NCI-H187 treated with DMSO at 0.1 percent for 48 hours (cell line): ENCODE measurements around the gene LEPROT.

Experiments used
- DNase-seq: peaks from one replicate; lab custom pipeline; 2025; lab: John Stamatoyannopoulos, UW

The LEPROT gene

DNA sequence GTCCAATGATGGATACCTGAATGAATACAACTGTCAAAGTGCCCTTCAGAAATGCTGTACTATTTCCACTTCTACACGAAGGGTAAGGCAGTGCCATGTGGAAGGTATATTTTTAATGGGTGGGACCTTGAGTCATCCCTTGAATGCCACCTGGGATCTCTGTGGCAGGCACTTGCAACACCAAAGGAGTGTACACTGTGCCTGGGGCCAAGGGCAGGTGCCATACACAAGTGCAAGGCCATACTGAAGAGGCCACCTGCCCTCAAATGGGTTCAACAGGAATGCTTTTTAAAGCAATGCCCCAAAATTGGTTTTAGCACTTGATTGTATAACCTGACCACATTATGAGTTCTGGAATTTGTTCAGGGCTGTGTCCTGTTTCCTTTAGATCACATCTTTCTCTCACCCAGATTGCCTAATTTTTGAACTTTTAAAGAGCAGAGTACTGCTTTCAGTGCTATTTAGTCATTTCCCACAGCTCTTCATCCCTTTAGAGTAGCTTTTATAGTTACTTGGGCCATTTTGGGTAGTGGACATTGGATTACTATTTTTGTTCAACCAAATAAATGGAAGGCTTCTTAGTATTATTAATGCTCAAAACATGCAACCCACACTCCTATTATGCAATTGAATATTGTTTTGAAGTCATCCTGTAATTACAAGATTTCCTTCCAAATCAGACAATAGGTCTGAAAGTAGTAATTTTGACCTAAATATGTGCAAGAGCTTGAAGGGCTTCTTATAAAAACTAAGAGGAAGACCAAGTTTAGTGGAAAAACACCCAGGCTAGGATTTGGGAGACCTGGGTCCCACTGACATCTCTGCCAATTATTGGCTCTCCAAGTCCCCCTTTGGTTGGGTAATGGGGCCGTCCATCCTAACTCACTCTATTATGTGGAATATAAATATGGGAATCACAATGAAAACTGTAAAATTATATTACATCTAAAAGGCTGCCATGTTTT, 57.2 kb downstream of the LEPROT start:
- DNase-seq, result no peak

DNA sequence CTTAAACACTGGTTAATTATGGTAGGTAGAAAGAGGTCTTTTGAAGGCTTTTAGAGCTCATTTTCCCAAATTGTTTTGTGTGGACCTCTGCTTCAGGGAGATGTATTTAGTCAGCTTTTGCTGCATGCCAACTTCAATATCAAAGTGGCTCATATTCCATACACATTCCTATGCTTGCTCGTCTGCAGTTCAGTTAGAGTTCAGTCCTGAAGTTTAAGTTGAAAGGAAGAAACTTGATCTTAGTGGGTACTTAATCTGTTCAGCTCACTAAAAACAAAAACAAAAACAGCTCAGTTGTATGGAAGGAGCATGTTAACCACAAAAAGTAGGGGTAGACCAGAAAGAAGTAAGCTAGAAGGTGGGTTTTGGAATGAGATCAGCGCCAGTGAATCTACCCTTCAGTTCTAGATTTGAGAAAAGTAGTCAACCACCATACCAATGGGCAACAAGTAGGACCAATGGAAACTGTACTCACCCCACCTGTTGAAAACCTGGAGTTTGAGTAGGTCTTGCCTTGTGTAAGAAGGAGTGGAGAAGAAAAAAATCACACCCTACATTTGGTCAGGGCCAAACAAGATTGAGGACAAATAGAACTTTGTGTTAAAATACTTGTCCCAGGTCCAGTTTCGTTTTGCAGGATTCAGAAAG, 58.0 kb downstream of the LEPROT start:
- no peak for DNase-seq

DNA sequence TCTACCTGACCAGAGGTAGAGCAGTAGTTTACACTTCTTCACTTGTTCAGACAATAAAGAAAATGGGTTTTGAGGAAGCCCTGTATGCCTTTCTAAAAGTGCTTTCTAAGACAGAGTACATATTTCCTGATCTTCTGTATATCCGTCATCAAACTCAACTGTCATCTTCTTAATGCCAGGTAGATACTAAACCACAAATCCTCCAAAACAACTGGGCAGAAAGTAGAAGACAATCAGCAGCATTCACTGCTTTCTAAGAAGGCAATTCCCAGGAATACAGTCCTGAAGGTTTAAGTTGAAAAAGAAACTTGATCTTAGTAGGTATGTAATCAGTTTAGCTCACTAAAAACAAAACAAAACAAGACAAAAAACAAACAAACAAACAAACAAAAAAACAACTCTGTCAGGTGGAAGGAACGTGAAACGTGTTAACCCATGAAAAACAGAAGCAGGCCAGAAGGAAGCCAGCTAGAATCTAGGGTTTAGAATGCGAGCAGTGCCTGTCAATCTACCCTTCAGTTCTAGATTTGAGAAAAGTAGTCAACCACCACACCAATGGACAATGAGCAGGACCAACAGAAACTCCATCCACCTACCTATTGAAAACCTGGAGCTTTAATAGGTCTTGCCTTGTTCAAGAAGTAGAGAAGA, 59.2 kb downstream of the LEPROT start:
- DNase-seq, result no peak

DNA sequence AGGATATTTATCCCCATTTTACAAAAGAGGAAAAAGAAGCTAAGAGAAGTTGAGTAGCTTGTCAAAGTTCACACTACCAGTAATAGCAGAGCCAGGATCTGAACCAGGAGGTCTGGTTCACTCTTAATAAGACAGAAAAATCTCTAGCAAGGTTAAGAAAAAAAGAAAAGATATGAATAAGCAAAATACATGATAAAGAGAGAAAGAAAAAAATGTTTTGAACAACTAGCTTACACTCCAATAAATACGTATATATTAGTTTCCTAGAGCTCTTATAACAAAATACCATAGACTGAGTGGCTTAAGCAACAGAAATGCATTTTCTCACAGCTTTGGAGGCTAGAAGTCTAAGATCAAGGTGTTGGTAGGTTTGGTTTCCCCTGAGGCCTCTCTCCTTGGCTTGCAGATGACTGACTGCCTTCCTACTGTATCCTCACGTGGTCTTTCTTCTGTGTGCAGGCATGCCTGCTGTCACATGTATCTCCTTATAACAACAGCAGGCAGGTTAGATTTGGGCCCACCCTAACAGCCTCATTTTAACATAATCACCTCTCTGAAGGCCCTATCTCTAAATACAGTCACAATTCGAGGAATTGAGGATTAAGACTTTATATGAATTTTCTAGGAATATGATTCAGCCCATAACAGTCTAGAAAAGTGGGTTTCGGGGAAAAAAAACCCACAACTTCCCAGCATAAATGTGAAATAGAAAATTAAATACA, 60.4 kb downstream of the LEPROT start:
- no peak for DNase-seq

DNA sequence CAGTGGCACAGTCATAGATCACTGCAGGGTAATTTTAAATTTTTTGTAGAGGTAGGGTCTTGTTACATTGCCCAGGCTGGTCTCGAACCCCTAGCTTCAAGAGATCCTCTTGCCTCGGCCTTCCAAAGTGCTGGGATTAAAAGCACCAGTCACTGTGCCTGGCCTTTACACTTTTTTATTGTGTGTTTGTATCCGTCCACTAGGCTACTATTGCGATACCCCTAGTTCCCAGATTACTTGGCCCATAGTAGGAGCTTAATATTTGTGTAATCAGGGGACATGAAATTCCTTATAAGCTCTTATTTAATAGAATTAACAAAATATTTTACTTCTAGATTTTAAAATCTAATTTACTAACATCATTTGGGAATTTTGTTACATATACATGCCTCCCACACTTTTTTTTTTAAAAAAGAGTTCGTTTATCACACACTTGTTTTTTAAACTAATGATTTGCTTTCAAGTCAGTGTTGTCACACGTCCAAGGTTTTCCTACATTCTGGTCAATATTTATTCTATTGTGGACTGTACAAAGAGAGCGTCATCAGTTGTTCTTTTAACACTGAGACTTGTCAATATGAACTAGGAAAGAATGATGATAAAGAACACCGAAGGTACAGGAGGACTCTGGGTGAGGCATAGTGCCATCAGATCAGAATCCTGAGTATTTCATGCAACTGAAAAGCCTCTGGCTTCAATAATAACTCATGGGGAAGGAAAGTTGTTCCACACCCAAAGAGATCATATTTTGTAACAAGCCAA, 63.7 kb downstream of the LEPROT start:
- DNase-seq, result no peak
